Activated CD8-positive, alpha-beta T cell treated with anti-CD3 and anti-CD28 coated beads for 36 hours (primary cell): ENCODE data around the gene SYNE2. TPM values are rescaled to one million over a fixed set of nuclear protein-coding genes. Genes with fewer than 3 reads are reported as not detected.

Source experiments
- ATAC-seq: fragments of 200-7000 bp; cut with Tn5 transposase; one replicate; pipeline ENCODE4 v1.10.0; 2021; ENCODE audit warnings: mild to moderate bottlenecking, moderate library complexity
- CTCF ChIA-PET: fragments of 350-600 bp; sonication (Branson Sonifier 250); formaldehyde crosslinking; loops from one replicate; lab custom pipeline; 2021; ENCODE audit warnings: antibody characterized with exemption; lab: Charles Lee
- POLR2A ChIA-PET: fragments of 350-600 bp; sonication (Branson Sonifier 250); formaldehyde crosslinking; loops from one replicate; lab custom pipeline; 2021; ENCODE audit warnings: antibody characterized with exemption; lab: Charles Lee
- DNase-seq: peaks from one replicate; pipeline ENCODE4 v3.0.0-alpha.2; 2020
- H3K27ac Mint-ChIP-seq: one replicate; pipeline ENCODE4 v1.8.0; 2021; ENCODE audit warnings: mild to moderate bottlenecking, mixed read lengths
- H3K27me3 Mint-ChIP-seq: one replicate; pipeline ENCODE4 v1.8.0; 2021; ENCODE audit warnings: mixed read lengths
- H3K36me3 Mint-ChIP-seq: one replicate; pipeline ENCODE4 v1.8.0; 2021; ENCODE audit warnings: low read depth, mixed read lengths
- H3K4me1 Mint-ChIP-seq: one replicate; pipeline ENCODE4 v1.8.0; 2021; ENCODE audit warnings: low read depth, mixed read lengths
- H3K4me3 Mint-ChIP-seq: one replicate; pipeline ENCODE4 v1.8.0; 2021; ENCODE audit warnings: mild to moderate bottlenecking, moderate library complexity, mixed read lengths
- H3K9me3 Mint-ChIP-seq: one replicate; pipeline ENCODE4 v1.8.0; 2021; ENCODE audit warnings: mixed read lengths
- intact Hi-C: fragments of 100-400 bp; cut with micrococcal nuclease; formaldehyde crosslinking; loops from one replicate; pipeline ENCODE4 v1.10.0; 2022
- total RNA-seq, 2 experiments: library from RNA; stranded (reverse); gene quantifications; one replicate each; pipeline ENCODE4 v1.2.3, GENCODE V29; 2021
- TF ChIP-seq, protein P1 (sequence below): fragments of 200-600 bp; IDR thresholded peaks from one replicate; pipeline ENCODE4 v1.8.0; 2022; ENCODE audit warnings: antibody characterized with exemption, mild to moderate bottlenecking

SYNE2 gene
- total RNA-seq, 2 experiments from 2014 or later = 28.1 to 29.0 TPM

DNA sequence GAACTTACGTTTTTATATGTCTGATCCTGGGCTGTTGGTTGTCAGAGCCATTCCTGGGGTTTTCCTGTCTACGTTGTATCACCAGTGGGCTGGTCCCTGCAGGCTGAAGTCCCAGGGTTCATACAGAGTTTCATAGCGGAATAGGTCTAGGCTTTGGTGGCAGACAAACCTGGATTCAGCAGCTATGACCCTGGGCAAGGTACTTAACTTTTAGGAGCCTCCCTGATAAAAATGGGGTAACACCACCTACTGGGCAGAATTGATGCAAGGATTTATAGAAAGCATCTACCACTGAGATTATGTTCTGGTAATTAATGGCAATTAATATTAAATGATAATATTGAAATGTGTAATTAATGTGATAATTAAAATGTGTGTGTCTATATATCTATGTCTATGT is 141.2 kb downstream of the SYNE2 start:
- H3K4me3 Mint-ChIP-seq = no peak overlapping the region
- ATAC-seq (no peak), DNase-seq (peak; percentile 2)
- peaks cover 28% of the 10 kb centered on the region for H3K36me3 Mint-ChIP-seq
- peaks cover 10% of the 10 kb centered on the region for H3K4me1 Mint-ChIP-seq
- POLR2A ChIA-PET = no interaction called here
- CTCF ChIA-PET = interaction anchor here (1.0 to 2.0 kb wide), 3 partner anchors 141 to 305 kb away, joined by 3 to 7 read pairs (median 3); partner anchors contain the start of gene SYNE2
- intact Hi-C loops = no loop called here
- TF ChIP-seq, protein P1, sequence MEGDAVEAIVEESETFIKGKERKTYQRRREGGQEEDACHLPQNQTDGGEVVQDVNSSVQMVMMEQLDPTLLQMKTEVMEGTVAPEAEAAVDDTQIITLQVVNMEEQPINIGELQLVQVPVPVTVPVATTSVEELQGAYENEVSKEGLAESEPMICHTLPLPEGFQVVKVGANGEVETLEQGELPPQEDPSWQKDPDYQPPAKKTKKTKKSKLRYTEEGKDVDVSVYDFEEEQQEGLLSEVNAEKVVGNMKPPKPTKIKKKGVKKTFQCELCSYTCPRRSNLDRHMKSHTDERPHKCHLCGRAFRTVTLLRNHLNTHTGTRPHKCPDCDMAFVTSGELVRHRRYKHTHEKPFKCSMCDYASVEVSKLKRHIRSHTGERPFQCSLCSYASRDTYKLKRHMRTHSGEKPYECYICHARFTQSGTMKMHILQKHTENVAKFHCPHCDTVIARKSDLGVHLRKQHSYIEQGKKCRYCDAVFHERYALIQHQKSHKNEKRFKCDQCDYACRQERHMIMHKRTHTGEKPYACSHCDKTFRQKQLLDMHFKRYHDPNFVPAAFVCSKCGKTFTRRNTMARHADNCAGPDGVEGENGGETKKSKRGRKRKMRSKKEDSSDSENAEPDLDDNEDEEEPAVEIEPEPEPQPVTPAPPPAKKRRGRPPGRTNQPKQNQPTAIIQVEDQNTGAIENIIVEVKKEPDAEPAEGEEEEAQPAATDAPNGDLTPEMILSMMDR = peak; percentile 24
- H3K27ac Mint-ChIP-seq = no peak overlapping the region
- no peaks in the 10 kb centered on the region for H3K27me3 Mint-ChIP-seq
- H3K9me3 Mint-ChIP-seq = no peaks in the 10 kb centered on the region

DNA sequence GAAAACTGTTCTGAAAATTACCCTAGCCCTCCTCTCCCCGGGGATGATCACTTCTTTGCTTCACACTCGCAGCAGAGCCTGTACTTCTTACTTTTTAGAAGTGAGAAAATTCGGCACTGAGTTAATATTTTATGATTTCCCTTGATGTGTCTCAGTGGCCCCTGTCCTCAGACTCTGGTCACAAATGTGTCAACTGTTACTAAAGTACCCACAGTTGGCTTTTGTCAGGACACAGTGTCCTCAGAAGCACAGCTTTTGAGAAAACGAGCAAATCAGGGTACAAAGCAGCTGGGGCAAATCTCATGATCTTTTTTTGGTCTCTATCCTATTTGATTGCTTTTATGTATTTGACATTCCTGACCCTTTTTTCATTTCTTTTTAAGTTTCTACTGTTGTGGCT is 142.5 kb downstream of the SYNE2 start:
- POLR2A ChIA-PET = no interaction called here
- TF ChIP-seq, protein P1 = no peak
- intact Hi-C loops = no loop called here
- Mint-ChIP-seq H3K27ac (no peak overlapping the region), H3K36me3 (peaks cover 37% of the 10 kb centered on the region), H3K4me1 (peaks cover 9% of the 10 kb centered on the region), H3K9me3 (no peaks in the 10 kb centered on the region), H3K4me3 (no peak overlapping the region), H3K27me3 (no peaks in the 10 kb centered on the region)
- DNase-seq = no peak
- CTCF ChIA-PET = interaction anchor here (0.8 to 2.0 kb wide), 5 partner anchors 16 to 309 kb away, joined by 3 to 7 read pairs (median 3); partner anchors contain the start of gene SYNE2
- no peak for ATAC-seq

DNA sequence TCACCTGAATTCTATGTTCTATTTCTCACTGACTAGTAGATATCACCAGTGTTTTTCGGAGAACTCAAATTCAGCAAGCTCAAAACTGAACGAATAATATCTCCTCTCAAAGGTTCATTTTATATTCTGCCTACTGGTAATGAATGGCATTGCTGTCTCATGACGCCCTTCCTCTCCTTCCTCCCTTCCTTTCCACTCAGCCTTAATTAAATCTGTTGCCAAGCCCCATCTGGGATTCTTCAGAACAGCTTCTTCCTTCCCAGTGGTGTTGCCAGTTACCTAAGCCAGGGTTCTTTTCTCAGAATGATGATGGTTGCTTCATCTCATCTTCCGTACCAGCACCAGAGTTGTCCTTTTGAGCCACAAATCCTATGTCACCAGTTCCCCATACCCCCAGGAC is 143.2 kb downstream of the SYNE2 start:
- Mint-ChIP-seq H3K9me3 (no peaks in the 10 kb centered on the region), H3K4me1 (peaks cover 9% of the 10 kb centered on the region), H3K36me3 (peaks cover 38% of the 10 kb centered on the region), H3K4me3 (no peak overlapping the region), H3K27ac (no peak overlapping the region), H3K27me3 (no peaks in the 10 kb centered on the region)
- ATAC-seq (no peak), DNase-seq (no peak)
- intact Hi-C loops = no loop called here
- TF ChIP-seq, protein P1 = no peak
- CTCF ChIA-PET = interaction anchor here (0.8 to 1.6 kb wide), 3 partner anchors 11 to 308 kb away, joined by 3 to 7 read pairs (median 3); no protein-coding TSS in a partner anchor
- POLR2A ChIA-PET = no interaction called here

DNA sequence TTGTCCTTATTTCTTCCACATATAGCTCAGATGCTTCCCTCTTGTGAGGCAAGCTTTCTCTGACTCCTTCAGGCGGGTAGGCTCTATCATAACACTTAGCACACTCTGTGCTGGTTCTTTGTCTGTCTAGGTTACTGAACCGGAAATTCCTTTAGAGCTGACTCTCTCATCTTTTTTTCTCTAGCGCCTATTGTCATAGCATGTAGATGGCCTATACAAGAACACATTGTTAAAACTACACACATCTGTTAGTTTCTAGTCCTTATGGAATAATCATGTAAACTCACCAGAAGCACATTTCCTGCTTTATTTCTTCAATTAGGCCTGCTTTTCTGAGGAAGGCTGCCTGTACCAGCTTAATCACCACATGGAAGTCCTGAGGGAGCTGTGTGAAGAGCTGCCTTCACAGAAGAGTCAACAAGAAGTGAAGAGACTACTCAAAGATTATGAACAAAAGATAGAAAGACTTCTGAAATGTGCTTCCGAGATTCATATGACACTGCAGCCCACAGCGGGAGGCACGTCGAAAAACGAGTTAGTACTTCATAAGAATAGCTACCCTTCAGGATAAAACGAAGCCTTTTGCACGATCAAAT is 143.9 kb downstream of the SYNE2 start:
- TF ChIP-seq, protein P1 = no peak
- Mint-ChIP-seq H3K27ac (no peak overlapping the region), H3K4me1 (peaks cover 5% of the 10 kb centered on the region), H3K9me3 (no peaks in the 10 kb centered on the region), H3K36me3 (peaks cover 37% of the 10 kb centered on the region), H3K4me3 (no peak overlapping the region), H3K27me3 (no peaks in the 10 kb centered on the region)
- DNase-seq = no peak
- no peak for ATAC-seq
- intact Hi-C loops = no loop called here
- ChIA-PET CTCF (interaction anchor here (0.9 kb wide), 1 partner anchor 12 kb away, joined by 3 read pairs; no protein-coding TSS in a partner anchor), POLR2A (no interaction called here)

DNA sequence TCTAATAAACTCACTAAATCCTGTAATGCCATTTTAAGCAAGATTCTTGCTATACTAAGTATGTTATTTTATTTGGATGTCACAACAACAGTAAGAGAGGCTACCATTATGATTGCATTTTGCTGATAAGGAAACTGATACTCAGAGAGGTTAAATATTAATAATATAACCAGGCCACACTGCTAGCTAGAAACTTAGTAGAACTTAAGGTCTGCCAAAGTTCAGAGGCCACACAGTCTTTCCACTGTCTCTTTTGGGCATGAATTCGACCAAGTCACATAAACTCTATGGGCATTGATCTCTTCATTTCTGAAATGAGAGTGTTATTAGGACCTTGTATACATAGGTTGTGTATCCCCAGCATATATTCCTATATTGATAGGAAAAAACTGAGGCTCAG is 147.9 kb downstream of the SYNE2 start:
- DNase-seq = no peak
- Mint-ChIP-seq H3K4me3 (no peak overlapping the region), H3K9me3 (no peaks in the 10 kb centered on the region), H3K36me3 (peaks cover 37% of the 10 kb centered on the region), H3K27ac (no peak overlapping the region), H3K27me3 (no peaks in the 10 kb centered on the region), H3K4me1 (no peaks in the 10 kb centered on the region)
- CTCF ChIA-PET = interaction anchor here (1.6 kb wide), 1 partner anchor 303 kb away, joined by 5 read pairs; no protein-coding TSS in a partner anchor
- POLR2A ChIA-PET = no interaction called here
- ATAC-seq = no peak
- TF ChIP-seq, protein P1 = no peak
- intact Hi-C loops = no loop called here
